ENCODE data around the gene HNRNPA0. TPM values are rescaled to one million over a fixed set of nuclear protein-coding genes. Genes with fewer than 3 reads are reported as not detected.

HNRNPA0 gene
- total RNA-seq, 1 experiment from 2014 or later = 21.0 TPM

- no peaks in the 10 kb centered on the region for H3K27me3 ChIP-seq (replicated peaks)
- no peaks in the 10 kb centered on the region for H3K9me3 ChIP-seq (replicated peaks)
- no peaks in the 10 kb centered on the region for H3K36me3 ChIP-seq
- H3K27ac ChIP-seq = no peak overlapping the region
- H3K4me3 ChIP-seq = no peak overlapping the region
- no peak for DNase-seq (ENCODE audit: low read depth in 1 of 2, low spot score in 2 of 2)
- peaks cover 20% of the 10 kb centered on the region for H3K4me1 ChIP-seq (replicated peaks)
Observed at GRCh38 chr5:137761566-137761965, 7.4 kb upstream of the HNRNPA0 start.

GRCh38 chr5:137760719-137761516, 6.8 kb upstream of the HNRNPA0 start:
- DNase-seq (ENCODE audit: low read depth in 1 of 2, low spot score in 2 of 2) = peak; percentile 55 to 59
- H3K36me3 ChIP-seq = no peaks in the 10 kb centered on the region
- no peaks in the 10 kb centered on the region for H3K27me3 ChIP-seq (replicated peaks)
- peaks cover 20% of the 10 kb centered on the region for H3K4me1 ChIP-seq (replicated peaks)
- no peak overlapping the region for H3K27ac ChIP-seq
- H3K9me3 ChIP-seq (replicated peaks) = no peaks in the 10 kb centered on the region
- no peak overlapping the region for H3K4me3 ChIP-seq

GRCh38 chr5:137760294-137760693, 6.1 kb upstream of the HNRNPA0 start:
- Histone ChIP-seq H3K4me1 (replicated peaks) (peaks cover 22% of the 10 kb centered on the region), H3K27ac (no peak overlapping the region), H3K27me3 (replicated peaks) (no peaks in the 10 kb centered on the region), H3K9me3 (replicated peaks) (no peaks in the 10 kb centered on the region), H3K36me3 (no peaks in the 10 kb centered on the region), H3K4me3 (no peak overlapping the region)
- DNase-seq (ENCODE audit: low read depth in 1 of 2, low spot score in 2 of 2) = no peak

GRCh38 chr5:137758715-137759306, 4.6 kb upstream of the HNRNPA0 start:
- no peak overlapping the region for H3K27ac ChIP-seq
- no peaks in the 10 kb centered on the region for H3K9me3 ChIP-seq (replicated peaks)
- peaks cover 3% of the 10 kb centered on the region for H3K36me3 ChIP-seq
- peaks cover 28% of the 10 kb centered on the region for H3K4me1 ChIP-seq (replicated peaks)
- no peak overlapping the region for H3K4me3 ChIP-seq
- no peaks in the 10 kb centered on the region for H3K27me3 ChIP-seq (replicated peaks)
- no peak for DNase-seq (ENCODE audit: low read depth in 1 of 2, low spot score in 2 of 2)

- H3K4me1 ChIP-seq (replicated peaks) = peaks cover 28% of the 10 kb centered on the region
- no peaks in the 10 kb centered on the region for H3K27me3 ChIP-seq (replicated peaks)
Observed at GRCh38 chr5:137758121-137758520, 4.0 kb upstream of the HNRNPA0 start.

GRCh38 chr5:137757634-137758033, 3.5 kb upstream of the HNRNPA0 start:
- Histone ChIP-seq H3K27ac (no peak overlapping the region), H3K9me3 (replicated peaks) (no peaks in the 10 kb centered on the region), H3K4me1 (replicated peaks) (peaks cover 28% of the 10 kb centered on the region), H3K4me3 (no peak overlapping the region), H3K36me3 (peaks cover 15% of the 10 kb centered on the region), H3K27me3 (replicated peaks) (no peaks in the 10 kb centered on the region)
- DNase-seq (ENCODE audit: low read depth in 1 of 2, low spot score in 2 of 2) = no peak

More at GRCh38 chr5:137758121-137758520, 4.0 kb upstream of the HNRNPA0 start:
- Histone ChIP-seq H3K4me3 (no peak overlapping the region), H3K36me3 (peaks cover 10% of the 10 kb centered on the region), H3K9me3 (replicated peaks) (no peaks in the 10 kb centered on the region), H3K27ac (no peak overlapping the region)
- no peak for DNase-seq (ENCODE audit: low read depth in 1 of 2, low spot score in 2 of 2)

GRCh38 chr5:137754961-137755762, 999 bp upstream of the HNRNPA0 start:
- no peak for DNase-seq (ENCODE audit: low read depth in 1 of 2, low spot score in 2 of 2)
- H3K9me3 ChIP-seq (replicated peaks) = no peaks in the 10 kb centered on the region
- H3K27ac ChIP-seq = peak overlapping the region; percentile 98
- H3K27me3 ChIP-seq (replicated peaks) = no peaks in the 10 kb centered on the region
- peaks cover 18% of the 10 kb centered on the region for H3K4me1 ChIP-seq (replicated peaks)
- H3K36me3 ChIP-seq = peaks cover 37% of the 10 kb centered on the region
- peak overlapping the region; percentile 60 for H3K4me3 ChIP-seq

GRCh38 chr5:137753691-137754187, 424 bp downstream of the HNRNPA0 start:
- no peaks in the 10 kb centered on the region for H3K27me3 ChIP-seq (replicated peaks)
- no peak for DNase-seq (ENCODE audit: low read depth in 1 of 2, low spot score in 2 of 2)
- peaks cover 44% of the 10 kb centered on the region for H3K36me3 ChIP-seq
- peaks cover 11% of the 10 kb centered on the region for H3K4me1 ChIP-seq (replicated peaks)
- H3K4me3 ChIP-seq = peak overlapping the region; percentile 60
- peak overlapping the region; percentile 98 for H3K27ac ChIP-seq
- no peaks in the 10 kb centered on the region for H3K9me3 ChIP-seq (replicated peaks)

GRCh38 chr5:137752905-137753690, 1.1 kb downstream of the HNRNPA0 start:
- peak; percentile 55 to 60 for DNase-seq (ENCODE audit: low read depth in 1 of 2, low spot score in 2 of 2)
- Histone ChIP-seq H3K9me3 (replicated peaks) (no peaks in the 10 kb centered on the region), H3K4me3 (peak overlapping the region; percentile 60), H3K27me3 (replicated peaks) (no peaks in the 10 kb centered on the region), H3K36me3 (peaks cover 44% of the 10 kb centered on the region), H3K4me1 (replicated peaks) (peaks cover 11% of the 10 kb centered on the region), H3K27ac (peak overlapping the region; percentile 98)

GRCh38 chr5:137751869-137752491, 2.2 kb downstream of the HNRNPA0 start:
- Histone ChIP-seq H3K36me3 (peaks cover 44% of the 10 kb centered on the region), H3K9me3 (replicated peaks) (no peaks in the 10 kb centered on the region), H3K27me3 (replicated peaks) (no peaks in the 10 kb centered on the region), H3K4me1 (replicated peaks) (peaks cover 11% of the 10 kb centered on the region), H3K27ac (no peak overlapping the region), H3K4me3 (peak overlapping the region; percentile 60)
- peak in 1 of 2 experiments; percentile 75 for DNase-seq (ENCODE audit: low read depth in 1 of 2, low spot score in 2 of 2)

- no peak for DNase-seq (ENCODE audit: low read depth in 1 of 2, low spot score in 2 of 2)
- Histone ChIP-seq H3K4me1 (replicated peaks) (peaks cover 11% of the 10 kb centered on the region), H3K4me3 (no peak overlapping the region), H3K36me3 (peaks cover 44% of the 10 kb centered on the region), H3K27me3 (replicated peaks) (no peaks in the 10 kb centered on the region), H3K9me3 (replicated peaks) (no peaks in the 10 kb centered on the region), H3K27ac (no peak overlapping the region)
Observed at GRCh38 chr5:137750436-137750835, 3.7 kb downstream of the HNRNPA0 start.

- Histone ChIP-seq H3K4me3 (no peak overlapping the region), H3K27ac (no peak overlapping the region), H3K27me3 (replicated peaks) (no peaks in the 10 kb centered on the region), H3K36me3 (peaks cover 31% of the 10 kb centered on the region), H3K4me1 (replicated peaks) (peaks cover 4% of the 10 kb centered on the region; the same call in 1 of the 2 replicates), H3K9me3 (replicated peaks) (no peaks in the 10 kb centered on the region)
- DNase-seq (ENCODE audit: low read depth in 1 of 2, low spot score in 2 of 2) = no peak
Observed at GRCh38 chr5:137747848-137748247, 6.3 kb downstream of the HNRNPA0 start.
